HG02763 (cell line): ENCODE data around the gene ST3GAL3.
"Not testable (repeated sequence)": the region's sequence is repeated elsewhere in the genome, so short reads cannot be mapped to it uniquely, and the experiment has no call there.

ENCODE experiments used
- ATAC-seq: cut with Tn5 transposase; IDR thresholded peaks from one replicate; pipeline ENCODE4 v1.9.1; 2021; ENCODE audit warnings: mild to moderate bottlenecking, moderate library complexity; ENCODE audit not compliant: unreplicated experiment

ST3GAL3 gene

DNA sequence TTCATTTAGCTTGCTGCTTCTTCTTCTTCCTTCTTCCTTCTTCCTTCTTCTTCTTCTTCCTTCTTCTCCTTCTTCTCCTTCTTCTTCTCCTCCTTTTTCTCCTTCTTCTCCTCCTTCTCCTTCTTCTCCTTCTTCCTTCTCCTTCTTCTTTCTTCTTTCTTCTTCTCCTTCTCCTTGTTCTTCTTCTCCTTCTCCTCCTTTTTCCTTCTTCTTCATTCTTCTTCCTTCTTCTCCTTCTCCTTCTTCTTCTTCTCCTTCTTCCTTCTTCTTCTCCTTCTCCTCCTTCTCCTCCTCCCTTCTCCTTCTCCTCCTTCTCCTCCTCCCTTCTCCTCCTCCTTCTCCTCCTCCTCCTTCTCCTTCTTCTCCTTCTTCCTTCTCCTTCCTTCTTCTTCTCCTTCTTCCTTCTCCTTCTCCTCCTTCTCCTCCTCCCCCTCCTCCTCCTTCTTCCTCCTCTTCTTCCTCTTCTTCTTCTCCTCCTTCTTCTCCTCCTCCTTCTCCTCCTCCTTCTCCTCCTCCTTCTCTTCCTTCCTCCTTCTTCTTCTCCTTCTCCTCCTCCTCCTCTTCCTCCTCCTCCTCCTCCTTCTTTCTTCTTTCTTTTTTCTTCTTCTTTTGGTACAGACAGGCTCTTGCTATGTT, 110.1 kb downstream of the ST3GAL3 start:
- no peak for ATAC-seq

- no peak for ATAC-seq
These were observed 111.4 kb downstream of the ST3GAL3 start for GRCh38 chr1:43818691-43819090.

GRCh38 chr1:43819357-43819756, 112.0 kb downstream of the ST3GAL3 start:
- no peak for ATAC-seq

GRCh38 chr1:43821471-43821870, 114.1 kb downstream of the ST3GAL3 start:
- ATAC-seq, result no peak

DNA sequence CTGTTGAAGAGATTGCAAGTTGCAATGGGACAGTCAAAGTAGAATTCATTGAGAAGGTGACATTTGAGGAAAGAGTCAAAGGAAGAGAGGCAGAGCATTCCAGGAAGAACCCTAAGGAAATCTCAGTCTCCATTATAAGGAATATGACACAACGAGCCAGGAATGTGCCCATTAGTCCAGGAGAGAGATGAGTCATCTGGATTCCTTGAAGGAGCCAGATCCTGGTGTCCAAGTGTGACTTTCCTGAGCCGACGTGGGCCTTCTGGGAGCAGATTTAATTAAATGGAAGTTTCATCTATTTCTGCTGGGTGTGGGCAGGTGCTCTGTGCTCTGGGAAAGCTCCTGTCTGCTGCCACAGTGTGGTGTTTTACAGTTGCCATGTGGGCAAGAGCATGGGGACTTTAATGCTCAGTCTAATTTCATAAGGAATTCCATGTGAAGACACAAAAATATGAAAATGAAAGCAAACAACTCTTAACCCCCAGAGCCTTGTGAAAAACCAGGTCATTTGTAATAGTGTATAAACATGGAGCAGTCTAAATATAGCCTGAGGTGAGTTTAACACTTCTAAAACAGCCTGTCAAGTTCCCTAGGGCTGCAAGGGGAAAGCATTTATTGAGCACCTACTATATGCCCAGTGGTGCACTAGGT, 114.8 kb downstream of the ST3GAL3 start:
- ATAC-seq, result no peak

DNA sequence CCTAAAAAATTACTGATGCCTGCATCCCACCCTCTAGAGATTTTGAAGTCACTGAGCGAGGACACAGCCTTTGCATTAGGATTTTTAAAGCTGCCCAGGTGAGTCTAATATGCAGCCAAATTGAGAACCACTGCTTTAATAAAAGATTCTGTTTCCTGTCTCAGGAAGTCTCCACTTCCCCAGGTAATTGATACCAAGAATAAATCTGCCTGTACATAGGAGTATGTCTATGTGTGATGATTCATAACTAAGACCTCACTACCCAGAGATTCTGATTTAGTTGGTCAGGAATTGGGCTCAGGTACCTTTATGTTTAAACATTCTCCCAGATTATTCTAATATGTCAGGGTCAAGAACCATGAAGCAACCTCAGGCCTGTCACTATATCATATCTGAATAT, 117.5 kb downstream of the ST3GAL3 start:
- ATAC-seq, result no peak

GRCh38 chr1:43828574-43828973, 121.2 kb downstream of the ST3GAL3 start:
- ATAC-seq, result no peak

GRCh38 chr1:43830802-43831201, 123.5 kb downstream of the ST3GAL3 start:
- ATAC-seq, result no peak

DNA sequence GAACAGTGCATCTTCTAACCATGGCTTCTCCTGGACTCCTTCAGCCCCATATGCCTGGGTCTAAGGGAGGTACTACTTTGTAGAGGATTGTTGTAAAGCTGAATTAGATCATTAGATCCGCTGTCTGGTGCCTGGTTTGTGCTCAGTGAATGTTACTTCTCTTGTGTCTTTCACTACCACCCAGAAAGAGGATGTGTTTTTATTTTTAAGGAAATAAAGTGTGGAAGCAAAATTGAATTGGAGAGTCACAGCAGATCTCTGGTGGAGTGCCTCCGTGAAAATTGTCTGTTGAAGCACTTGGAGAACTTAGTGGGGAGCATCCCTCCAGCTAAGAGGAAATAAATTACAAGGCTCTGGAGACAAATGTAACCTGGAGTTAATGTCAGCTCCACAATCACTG, 124.5 kb downstream of the ST3GAL3 start:
- no peak for ATAC-seq

- no peak for ATAC-seq
These were observed 124.9 kb downstream of the ST3GAL3 start for GRCh38 chr1:43832255-43832654.

DNA sequence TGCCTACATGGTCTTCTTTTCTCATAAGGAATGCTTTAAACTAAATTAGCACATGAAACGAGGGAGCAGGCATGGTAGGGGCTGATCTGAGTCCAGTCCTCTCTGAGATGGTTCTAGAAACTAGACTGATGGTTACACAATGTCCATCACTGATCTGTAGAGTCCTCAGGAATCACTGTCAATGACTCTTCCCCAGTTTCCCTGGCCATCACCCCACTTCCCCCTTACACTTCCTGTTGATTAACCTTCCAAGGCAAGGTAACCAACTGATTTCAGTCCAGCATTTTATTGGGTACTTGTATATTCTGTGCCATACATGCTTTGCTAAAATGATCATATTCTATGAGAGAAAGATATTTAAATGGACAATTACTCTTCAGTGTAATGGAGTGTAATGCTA, 125.7 kb downstream of the ST3GAL3 start:
- ATAC-seq, result no peak

DNA sequence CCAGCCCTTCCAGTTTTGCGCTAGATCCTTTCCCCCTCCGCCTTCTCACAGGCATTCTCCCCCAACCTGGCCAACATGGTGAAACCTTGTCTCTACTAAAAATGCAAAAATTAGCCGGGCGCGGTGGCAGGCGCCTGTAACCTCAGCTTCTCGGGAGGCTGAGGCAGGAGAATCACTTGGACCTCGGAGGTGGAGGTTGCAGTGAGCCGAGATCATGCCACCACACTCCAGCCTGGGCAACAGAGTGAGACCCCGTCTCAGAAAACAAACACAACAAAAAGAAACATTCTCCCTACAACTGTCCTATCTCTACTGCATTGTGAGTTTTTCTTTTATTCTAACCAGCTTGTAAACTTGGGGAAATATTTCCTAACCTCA, 126.6 kb downstream of the ST3GAL3 start:
- ATAC-seq, result not testable (repeated sequence)

DNA sequence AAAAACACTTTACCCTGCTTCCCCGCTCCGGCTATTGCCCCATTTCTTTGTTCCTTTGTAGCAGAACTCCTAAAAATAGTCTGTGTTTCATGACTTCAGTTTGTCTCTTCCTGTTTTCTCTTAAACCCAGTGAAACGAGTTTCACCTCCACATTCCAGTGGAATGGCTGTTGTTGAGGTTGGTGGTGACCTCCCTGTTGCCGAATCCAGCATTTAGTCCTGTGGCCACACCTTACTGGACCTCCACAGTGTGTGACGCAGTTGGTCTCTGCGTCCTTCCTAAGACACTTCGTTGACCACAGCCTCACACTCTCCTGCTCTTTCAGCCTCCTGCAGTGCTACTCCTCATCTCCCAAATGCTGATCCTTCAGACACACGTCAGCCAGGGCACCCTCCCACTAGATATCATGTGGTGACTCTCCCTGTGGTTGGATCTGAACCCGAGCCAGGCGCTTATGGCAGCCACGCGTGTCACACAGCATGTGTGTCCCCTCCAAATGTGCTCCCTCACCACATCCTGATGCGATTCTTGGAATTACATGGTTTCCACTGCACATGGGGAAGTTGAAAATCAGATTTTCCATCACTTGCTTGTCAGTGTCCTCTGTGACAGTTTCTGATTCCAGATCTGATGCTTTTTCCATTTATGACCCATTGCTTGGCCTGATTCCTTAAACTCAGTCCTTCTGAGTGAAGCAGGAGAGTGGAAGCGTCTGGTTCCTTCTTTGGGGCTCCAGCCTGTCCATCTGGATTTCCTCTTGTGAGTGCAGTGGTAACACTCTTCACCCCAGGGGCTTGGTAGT, 127.1 kb downstream of the ST3GAL3 start:
- ATAC-seq, result no peak

GRCh38 chr1:43835082-43836021, 128.0 kb downstream of the ST3GAL3 start:
- ATAC-seq, result no peak

GRCh38 chr1:43836267-43836951, 129.1 kb downstream of the ST3GAL3 start:
- ATAC-seq, result peak; percentile 57

DNA sequence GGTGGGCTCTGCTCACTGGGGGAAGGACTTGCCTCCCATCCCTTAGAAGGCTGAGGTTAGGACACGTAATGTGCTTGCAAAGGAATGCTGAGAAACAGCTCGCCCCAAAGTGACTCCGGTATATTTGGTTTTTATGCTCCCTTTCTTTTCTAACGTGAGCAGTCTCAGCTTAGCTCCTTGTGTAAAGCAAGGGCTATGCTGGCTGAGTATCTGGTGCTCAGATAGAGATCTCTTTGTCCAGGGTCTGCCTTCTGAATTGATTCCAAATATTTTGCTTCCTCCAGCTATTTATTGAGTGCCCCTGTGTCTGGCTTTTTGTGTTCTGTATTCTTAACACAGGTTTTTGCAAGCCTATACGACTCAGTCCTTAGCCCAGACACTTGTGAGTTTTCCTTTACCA, 131.7 kb downstream of the ST3GAL3 start:
- no peak for ATAC-seq

DNA sequence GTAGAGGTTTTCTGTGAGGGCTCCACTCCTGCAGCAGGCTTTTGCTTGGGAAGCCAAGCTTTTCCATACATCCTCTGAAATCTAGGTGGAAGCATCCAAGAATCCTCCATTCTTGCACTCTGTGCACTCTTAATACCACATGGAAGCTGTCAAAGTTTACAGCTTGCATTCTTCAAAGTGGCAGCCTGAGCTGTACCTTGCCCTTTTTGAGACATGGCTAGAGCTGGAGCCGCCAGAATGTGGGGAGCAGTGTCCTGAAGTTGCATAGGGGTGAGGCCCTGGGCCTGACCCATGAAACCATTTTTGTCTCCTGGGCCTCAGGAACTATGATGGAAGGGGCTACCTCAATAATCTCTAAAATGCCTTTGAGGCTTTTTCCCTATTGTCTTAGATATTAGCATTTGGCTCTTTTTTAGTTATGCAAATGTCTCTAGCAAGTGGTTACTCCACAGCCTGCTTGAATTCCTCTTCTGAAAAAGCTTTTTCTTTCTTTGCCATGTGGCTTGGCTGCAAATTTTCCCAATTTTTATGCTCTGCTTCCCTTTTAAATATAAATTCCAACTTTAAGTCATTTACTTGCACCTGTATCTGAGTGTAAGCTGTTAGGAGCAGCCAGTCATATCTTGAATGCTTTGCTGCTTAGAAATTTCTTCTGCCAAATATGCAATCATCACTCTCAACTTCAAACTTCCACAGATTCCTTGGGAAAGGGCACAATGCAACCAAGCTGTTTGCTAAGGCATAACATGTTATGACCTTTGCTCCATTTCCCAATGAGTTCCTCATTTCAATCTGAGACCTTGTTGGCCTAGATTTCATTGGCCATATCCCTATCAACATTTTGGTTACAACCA, 134.2 kb downstream of the ST3GAL3 start:
- ATAC-seq, result no peak

DNA sequence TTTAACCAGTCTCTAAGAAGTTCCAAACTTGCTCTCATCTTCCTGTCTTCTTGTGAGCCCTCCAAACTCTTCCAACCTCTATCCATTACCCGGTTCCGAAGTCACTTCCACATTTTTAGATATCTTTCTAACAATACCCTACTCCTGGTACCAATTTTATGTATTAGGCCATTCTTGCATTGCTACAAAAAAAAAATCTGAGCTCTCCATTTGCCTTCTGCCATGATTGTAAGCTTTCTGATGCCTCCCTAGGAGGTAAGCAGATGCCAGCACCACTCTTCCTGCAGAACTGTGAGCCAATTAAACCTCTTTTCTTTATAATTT, 134.8 kb downstream of the ST3GAL3 start:
- no peak for ATAC-seq

- no peak for ATAC-seq
These were observed 136.3 kb downstream of the ST3GAL3 start for GRCh38 chr1:43843684-43844083.

DNA sequence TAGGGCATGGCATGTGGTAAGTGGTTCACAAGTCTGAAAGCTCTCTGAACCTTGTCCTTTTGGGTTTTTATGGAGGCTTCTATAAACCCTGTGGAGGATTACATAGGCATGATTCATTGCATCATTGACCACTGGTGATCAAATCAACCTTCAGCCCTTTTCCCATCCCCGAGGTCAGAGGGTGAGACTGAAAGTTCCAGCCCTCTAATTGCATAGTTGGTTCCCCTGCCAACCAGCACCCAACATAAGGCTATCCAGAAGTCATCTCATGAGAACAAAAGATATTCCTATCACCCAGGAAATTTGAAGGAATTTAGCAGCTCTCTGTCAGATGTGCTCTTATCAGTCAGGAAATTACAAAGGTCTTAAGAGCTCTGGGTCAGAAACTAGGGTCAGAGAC, 136.8 kb downstream of the ST3GAL3 start:
- no peak for ATAC-seq
